ENCODE data around the gene NFIA. TPM values are rescaled to one million over a fixed set of nuclear protein-coding genes. Genes with fewer than 3 reads are reported as not detected.
A peak's percentile ranks its signal among the peaks of the same experiment; 100 is the strongest.

The NFIA gene
- total and polyA plus RNA-seq, 10 of the 15 experiments (the other 5 are each of a cell fraction or from before 2014, with no cell fraction given), result 0.10 to 0.16 TPM; not detected in 8

GRCh38 chr1:61332196-61332753 lies 249.9 kb downstream of the NFIA start (continued):
- 0 out of 2 replicates have a peak, but pooled peaks have one; percentile 11 for TF ChIP-seq ATF7 (IDR thresholded peaks at IDR 0.05; ENCODE audit: low read depth)
- TF ChIP-seq ZBTB4 (CRISPR knock-in tag; IDR thresholded peaks at IDR 0.05), result no peak
- TF ChIP-seq SP1 (IDR thresholded peaks at IDR 0.05; ENCODE audit: low read depth, low read length), result peak; percentile 17
- TF ChIP-seq CEBPB (IDR thresholded peaks at IDR 0.05; ENCODE audit: borderline replicate concordance in 1 of 2, low read depth in 2 of 2, low read length in 2 of 2), result peak in 1 of 2 experiments; percentile 84; a peak in 2 of 4 replicates
- TF ChIP-seq USF2 (IDR thresholded peaks at IDR 0.05; ENCODE audit: borderline replicate concordance, low read depth, low read length), result no peak
- no peak for TF ChIP-seq SUPT20H (IDR thresholded peaks at IDR 0.05; ENCODE audit: borderline replicate concordance, control insufficient read depth, low read depth, low read length)
- TF ChIP-seq JUND (IDR thresholded peaks at IDR 0.05; ENCODE audit: low read depth, low read length), result peak; percentile 69
- TF ChIP-seq MAX (IDR thresholded peaks at IDR 0.05; ENCODE audit: low read depth, low read length), result no peak
- TF ChIP-seq RFX5 (IDR thresholded peaks at IDR 0.05; ENCODE audit: low read depth, low read length), result no peak
- peak; percentile 54; the same call in 1 of the 2 replicates for TF ChIP-seq BMI1 (IDR thresholded peaks at IDR 0.05; ENCODE audit: borderline replicate concordance)
- TF ChIP-seq ZNF592 (IDR thresholded peaks at IDR 0.05), result no peak
- peak; percentile 96 for TF ChIP-seq TBL1XR1 (IDR thresholded peaks at IDR 0.05; ENCODE audit: low read depth, low read length)
- no peak for TF ChIP-seq ETV6 (conservative IDR thresholded peaks at IDR 0.05 in 1 of 2, IDR thresholded peaks at IDR 0.05 in 1 of 2; ENCODE audit: borderline replicate concordance in 1 of 2, low read depth in 1 of 2)
- peak; percentile 93 for TF ChIP-seq BCL11A (IDR thresholded peaks at IDR 0.05; ENCODE audit: low read depth, low read length)
- TF ChIP-seq ZNF274 (IDR thresholded peaks at IDR 0.05; ENCODE audit: insufficient read depth, insufficient read length), result no peak
- TF ChIP-seq NFYA (IDR thresholded peaks at IDR 0.05; ENCODE audit: borderline replicate concordance, low read depth, low read length), result no peak
- peak; percentile 61 for TF ChIP-seq DPF2 (IDR thresholded peaks at IDR 0.05)
- TF ChIP-seq ZBED1 (IDR thresholded peaks at IDR 0.05; ENCODE audit: borderline replicate concordance), result peak; percentile 58; the same call in 1 of the 2 replicates

Data from GM12878 (cell line).